GM12801 (cell line): ENCODE data around the gene WDR7.

ENCODE experiments used
- CTCF ChIP-seq: IDR thresholded peaks from one replicate; pipeline ENCODE4 v1.5.1; 2011; ENCODE audit warnings: control low read depth; ENCODE audit not compliant: insufficient read length; ENCODE audit errors: extremely low read depth

The WDR7 gene

GRCh38 chr18:57075716-57076400 lies 424.7 kb downstream of the WDR7 start:
- no peak for TF ChIP-seq CTCF

DNA sequence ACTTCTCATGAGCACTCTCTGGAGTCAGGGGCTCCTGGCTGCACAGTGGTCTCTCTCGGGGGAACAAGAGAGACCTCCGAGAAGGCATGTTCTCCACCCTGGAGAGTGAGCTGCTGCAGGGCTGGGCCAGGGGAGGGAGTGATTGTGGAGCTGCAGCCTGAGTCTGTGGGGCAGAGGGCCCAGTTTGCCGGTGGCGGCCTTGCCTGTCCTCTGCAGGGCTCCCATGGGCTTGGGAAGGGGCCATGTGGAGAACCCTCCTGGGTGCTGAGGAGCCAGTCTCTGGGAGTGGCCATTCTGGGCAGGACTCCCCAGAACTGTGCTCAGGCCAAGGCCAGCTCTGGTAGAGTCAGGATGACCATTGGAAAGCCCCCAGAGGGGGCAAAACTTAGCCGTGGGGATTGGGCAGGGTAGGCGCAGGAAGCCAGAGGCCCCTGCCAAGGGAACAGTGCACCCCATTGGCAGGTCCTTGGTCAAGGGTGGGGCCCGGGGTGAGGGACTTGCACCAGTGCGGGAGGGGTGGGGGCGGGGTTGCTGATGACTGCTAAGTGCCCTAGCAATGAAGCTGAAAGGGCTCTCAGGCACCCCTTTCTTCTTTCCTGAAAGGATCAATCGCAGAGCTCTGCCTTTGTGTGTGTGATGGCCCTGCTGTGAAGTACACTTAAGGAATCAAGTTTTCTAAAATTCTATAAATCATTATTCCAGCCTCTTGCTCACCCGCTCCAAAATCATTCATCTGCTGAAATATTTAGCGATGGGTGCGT lies 426.0 kb downstream of the WDR7 start:
- TF ChIP-seq CTCF: no peak

DNA sequence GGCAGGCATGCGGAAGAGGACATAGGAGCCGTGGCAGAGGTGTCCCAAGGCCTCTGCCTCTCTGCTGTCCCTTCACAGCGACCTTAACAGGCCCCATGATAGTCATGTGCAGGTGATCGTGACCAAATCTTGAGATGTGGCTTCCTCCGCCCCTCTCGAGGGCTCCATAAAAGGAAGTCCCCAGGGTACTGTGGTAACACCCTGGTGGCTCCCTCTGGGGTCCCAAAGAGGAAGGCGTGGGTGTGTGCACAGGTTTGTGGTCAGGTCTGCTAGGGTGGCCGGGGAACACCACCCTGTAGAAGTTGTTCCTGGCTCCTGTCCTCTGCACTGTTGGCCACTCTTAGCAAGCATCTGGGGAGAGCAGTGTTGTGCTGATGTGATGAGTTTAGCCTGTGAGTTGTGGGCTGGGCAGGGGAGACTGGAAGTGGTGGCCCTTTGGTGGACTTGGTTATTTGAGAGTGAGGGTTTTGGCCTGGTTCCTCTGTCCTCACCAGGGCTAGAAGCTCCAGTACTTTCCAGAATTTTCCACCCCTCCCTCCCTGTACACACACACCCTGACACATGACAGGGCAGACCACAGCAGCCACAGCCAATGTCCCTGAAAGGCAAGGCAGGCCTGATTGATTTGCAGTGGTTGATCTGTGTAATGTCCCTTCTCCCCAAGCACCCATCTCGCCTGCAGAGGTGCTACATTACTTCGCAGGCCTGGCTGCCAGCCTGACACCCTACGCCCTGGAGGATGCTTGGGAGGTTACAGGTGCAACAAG lies 426.8 kb downstream of the WDR7 start:
- TF ChIP-seq CTCF: no peak

- no peak for TF ChIP-seq CTCF
These were observed 427.5 kb downstream of the WDR7 start for GRCh38 chr18:57078614-57079013.

DNA sequence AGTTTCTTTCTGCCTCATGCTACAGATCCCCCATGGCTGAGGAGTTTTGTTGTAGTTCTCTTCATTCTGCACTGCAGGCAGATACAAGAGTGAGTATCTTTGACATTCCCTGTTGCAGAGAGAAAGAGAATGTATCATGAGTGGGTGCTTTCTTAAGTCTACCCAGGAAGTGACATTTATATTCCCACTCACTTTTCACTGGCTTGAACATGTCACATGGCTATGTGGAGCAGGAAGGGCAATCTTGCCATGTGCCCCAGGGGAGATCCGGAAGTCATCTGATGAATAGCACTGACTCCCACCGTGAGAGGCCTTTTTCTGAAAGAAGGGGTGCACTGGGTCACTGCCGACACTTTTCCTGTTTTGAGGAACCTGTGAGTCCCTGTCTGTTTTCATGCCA lies 429.3 kb downstream of the WDR7 start:
- no peak for TF ChIP-seq CTCF

DNA sequence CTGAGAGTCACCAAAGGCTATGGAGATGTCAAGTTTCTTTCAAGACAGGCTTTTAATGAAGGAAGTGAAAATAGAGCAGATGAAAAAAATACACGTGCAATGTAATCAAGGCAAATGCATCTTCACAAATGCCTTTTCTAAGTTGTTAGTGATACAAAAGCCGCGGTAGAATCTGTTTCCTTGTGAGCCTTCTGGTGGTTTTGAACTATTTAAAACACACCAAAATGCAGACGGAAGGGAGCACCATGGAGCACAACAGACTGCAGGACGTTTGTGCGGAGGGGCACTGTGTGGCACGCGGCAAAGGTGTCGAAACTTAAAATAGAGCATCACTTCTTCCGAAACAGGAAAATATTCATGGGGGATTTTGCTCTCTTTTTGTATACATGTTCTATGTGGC lies 430.7 kb downstream of the WDR7 start:
- TF ChIP-seq CTCF: no peak

GRCh38 chr18:57083485-57083884 lies 432.3 kb downstream of the WDR7 start:
- TF ChIP-seq CTCF: no peak
